Peyer's patch (tissue), 4 donors: Measurements from ENCODE around the gene RAD18. TPM values are rescaled to one million over a fixed set of nuclear protein-coding genes. Genes with fewer than 3 reads are reported as not detected.
A peak's percentile ranks its signal among the peaks of the same experiment; 100 is the strongest.

Source experiments
- DNase-seq, 3 donors: peaks; one replicate each; pipeline ENCODE4 v3.0.0-alpha.2; 2017 to 2019
- H3K27ac ChIP-seq, 4 donors: fragments of 200-600 bp; sonication (generic); one replicate each; pipeline ENCODE4 v1.5.1; 2016 to 2019
- H3K27me3 ChIP-seq, 2 donors: fragments of 200-600 bp; sonication (generic); one replicate each; pipeline ENCODE4 v1.5.1; 2019
- H3K36me3 ChIP-seq, 3 donors: fragments of 200-600 bp; sonication (generic); one replicate each; pipeline ENCODE4 v1.5.1; 2016 to 2019
- H3K4me1 ChIP-seq, 4 donors: fragments of 200-600 bp; sonication (generic); one replicate each; pipeline ENCODE4 v1.5.1; 2016 to 2019
- H3K4me3 ChIP-seq, 4 donors: fragments of 200-600 bp; sonication (generic); 1 replicate in 3 of 4; 2 replicates in 1 of 4; pipeline ENCODE4 v1.5.1; 2016 to 2019; ENCODE audit warnings: mild to moderate bottlenecking in 1 of 4
- H3K9me3 ChIP-seq, 4 donors: fragments of 200-600 bp; sonication (generic); one replicate each; pipeline ENCODE4 v1.5.1; 2016 to 2019; ENCODE audit warnings: mild to moderate bottlenecking in 1 of 4
- POLR2A ChIP-seq, 2 donors: fragments of 450-650 bp; IDR thresholded peaks; one replicate each; pipeline ENCODE4 v1.5.1; 2017; ENCODE audit warnings: antibody characterized with exemption in 2 of 2, mild to moderate bottlenecking in 2 of 2, moderate library complexity in 2 of 2
- total RNA-seq, 4 donors: library from RNA; depleted of rRNA; stranded (reverse); fragments of >200 nt; gene quantifications; one replicate each; pipeline ENCODE4 v1.1.0, GENCODE V29; 2016
- TF ChIP-seq, protein P1 (sequence below), 6 experiments: fragments of 450-650 bp in 4 of 6; fragments of 200-600 bp in 2 of 6; sonication (generic) in 1 of 6; IDR thresholded peaks; one replicate each; pipeline ENCODE4 v1.5.1; 2017 to 2019; ENCODE audit warnings: antibody characterized with exemption in 6 of 6, mild to moderate bottlenecking in 3 of 6, moderate library complexity in 1 of 6

The RAD18 gene
- total RNA-seq, 4 donors from 2014 or later = 6.5 to 26.4 (median 10.3) TPM

DNA sequence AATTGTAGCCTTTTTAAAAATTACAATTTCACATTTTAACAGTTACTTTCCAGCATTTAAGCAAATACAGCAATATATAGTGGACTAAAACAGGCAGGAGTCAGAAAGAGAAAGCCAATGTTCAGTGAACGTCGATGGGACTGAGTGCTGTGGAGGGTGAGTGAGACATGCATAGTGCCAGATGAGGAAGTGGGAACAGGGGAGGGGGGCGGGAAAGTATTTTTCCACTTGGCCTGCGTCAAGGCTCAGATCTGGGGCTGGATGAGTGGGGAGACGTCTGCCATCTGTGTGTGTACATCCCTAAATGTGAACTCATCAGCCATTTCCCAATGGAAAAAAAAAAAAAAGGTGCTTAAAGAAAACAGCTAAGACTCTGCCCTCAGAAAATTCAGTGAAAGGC lies 19.2 kb upstream of the RAD18 start:
- H3K27ac ChIP-seq = peak overlapping the region in 1 of 4 donors; percentile 48
- no peaks in the 10 kb centered on the region for H3K27me3 ChIP-seq

DNA sequence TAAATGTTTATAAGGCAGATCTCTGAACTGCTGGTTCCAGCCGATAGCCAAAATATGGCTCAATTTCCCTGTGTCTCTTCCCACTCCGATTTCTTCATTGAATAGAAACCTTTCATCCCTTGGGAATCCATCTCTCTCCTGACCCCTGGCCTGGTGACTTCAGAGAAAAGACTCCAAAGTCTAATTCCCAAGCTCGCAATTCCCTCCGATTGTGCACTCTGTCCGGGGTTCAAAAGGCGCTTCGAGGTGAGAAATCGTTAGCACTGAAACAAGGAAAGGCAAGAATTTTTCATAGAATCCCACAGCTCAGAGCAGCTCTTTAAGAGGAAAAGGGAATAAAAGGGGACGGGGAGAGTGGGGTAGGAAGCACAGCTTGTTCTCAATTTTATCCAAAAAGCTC lies 18.4 kb upstream of the RAD18 start:
- no peaks in the 10 kb centered on the region for H3K27me3 ChIP-seq
- peak in 1 of 3 donors; percentile 65 for DNase-seq
- H3K4me1 ChIP-seq = peaks cover 0 to 7% (median 0%) of the 10 kb centered on the region in 4 donors
- peak overlapping the region in 1 of 4 donors; percentile 48 for H3K27ac ChIP-seq
- TF ChIP-seq POLR2A (IDR thresholded peaks at IDR 0.05) = no peak
- TF ChIP-seq, protein P1, sequence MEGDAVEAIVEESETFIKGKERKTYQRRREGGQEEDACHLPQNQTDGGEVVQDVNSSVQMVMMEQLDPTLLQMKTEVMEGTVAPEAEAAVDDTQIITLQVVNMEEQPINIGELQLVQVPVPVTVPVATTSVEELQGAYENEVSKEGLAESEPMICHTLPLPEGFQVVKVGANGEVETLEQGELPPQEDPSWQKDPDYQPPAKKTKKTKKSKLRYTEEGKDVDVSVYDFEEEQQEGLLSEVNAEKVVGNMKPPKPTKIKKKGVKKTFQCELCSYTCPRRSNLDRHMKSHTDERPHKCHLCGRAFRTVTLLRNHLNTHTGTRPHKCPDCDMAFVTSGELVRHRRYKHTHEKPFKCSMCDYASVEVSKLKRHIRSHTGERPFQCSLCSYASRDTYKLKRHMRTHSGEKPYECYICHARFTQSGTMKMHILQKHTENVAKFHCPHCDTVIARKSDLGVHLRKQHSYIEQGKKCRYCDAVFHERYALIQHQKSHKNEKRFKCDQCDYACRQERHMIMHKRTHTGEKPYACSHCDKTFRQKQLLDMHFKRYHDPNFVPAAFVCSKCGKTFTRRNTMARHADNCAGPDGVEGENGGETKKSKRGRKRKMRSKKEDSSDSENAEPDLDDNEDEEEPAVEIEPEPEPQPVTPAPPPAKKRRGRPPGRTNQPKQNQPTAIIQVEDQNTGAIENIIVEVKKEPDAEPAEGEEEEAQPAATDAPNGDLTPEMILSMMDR (IDR thresholded peaks at IDR 0.05) = no peak
- peaks cover 0 to 4% (median 0%) of the 10 kb centered on the region in 4 donors for H3K9me3 ChIP-seq
- H3K4me3 ChIP-seq = no peak overlapping the region
- H3K36me3 ChIP-seq = no peaks in the 10 kb centered on the region

More for the DNA sequence above, 19.2 kb upstream of the RAD18 start:
- Histone ChIP-seq H3K4me1 (peaks cover 0 to 7% (median 0%) of the 10 kb centered on the region in 4 donors), H3K9me3 (peaks cover 0 to 4% (median 0%) of the 10 kb centered on the region in 4 donors), H3K4me3 (no peak overlapping the region), H3K36me3 (no peaks in the 10 kb centered on the region)
- no peak for TF ChIP-seq POLR2A (IDR thresholded peaks at IDR 0.05)
- TF ChIP-seq, protein P1 (IDR thresholded peaks at IDR 0.05) = no peak
- no peak for DNase-seq

DNA sequence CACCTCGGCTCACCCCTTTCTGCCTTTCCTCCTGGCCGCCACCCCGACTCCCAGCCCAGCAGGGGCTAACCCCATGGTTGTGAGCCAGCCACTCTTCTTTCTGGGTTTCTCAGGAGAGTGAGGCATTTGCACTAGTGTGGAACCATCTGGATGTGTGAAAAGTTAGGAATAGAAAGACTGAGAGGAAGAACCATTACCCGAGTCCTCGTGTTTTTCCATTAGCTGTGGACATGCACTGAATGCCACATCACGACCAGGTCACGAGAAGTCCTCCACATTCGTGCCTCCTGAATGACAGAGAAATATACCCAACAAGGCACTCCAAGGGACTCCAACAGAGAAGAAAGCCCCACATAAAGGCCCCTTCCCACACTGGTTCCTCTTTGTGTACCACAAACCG lies 18.0 kb upstream of the RAD18 start:
- H3K36me3 ChIP-seq = no peaks in the 10 kb centered on the region

DNA sequence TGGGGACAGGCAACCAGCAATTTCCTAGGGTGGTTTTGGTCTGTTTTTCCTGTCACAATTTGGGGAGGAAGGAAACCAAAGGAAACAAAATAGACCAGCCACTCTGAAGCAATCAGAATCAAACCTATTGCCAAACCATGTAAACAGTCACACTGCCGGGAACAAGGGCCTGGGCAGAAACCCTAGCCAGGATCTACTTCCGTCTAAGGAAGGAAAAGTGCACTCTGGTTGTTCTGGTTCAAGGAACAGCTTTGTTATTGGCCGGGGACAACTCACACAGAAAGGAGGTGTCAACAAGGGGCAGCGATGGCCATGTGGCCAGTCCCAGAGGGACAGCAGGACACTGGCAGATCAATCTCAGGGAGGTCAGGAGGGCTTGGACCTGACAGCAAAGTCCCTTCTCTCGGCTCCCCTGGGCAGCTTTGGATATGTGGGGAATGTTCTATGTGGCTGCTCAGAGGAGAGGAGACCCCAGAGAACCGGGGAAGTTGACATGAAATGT lies 17.5 kb upstream of the RAD18 start:
- TF ChIP-seq, protein P1 (IDR thresholded peaks at IDR 0.05) = no peak
- no peak for TF ChIP-seq POLR2A (IDR thresholded peaks at IDR 0.05)
- DNase-seq = no peak
- peaks cover 0 to 4% (median 0%) of the 10 kb centered on the region in 4 donors for H3K9me3 ChIP-seq
- no peaks in the 10 kb centered on the region for H3K36me3 ChIP-seq
- H3K27me3 ChIP-seq = no peaks in the 10 kb centered on the region
- no peak overlapping the region for H3K4me3 ChIP-seq
- no peak overlapping the region for H3K27ac ChIP-seq
- peaks cover 0 to 7% (median 0%) of the 10 kb centered on the region in 4 donors for H3K4me1 ChIP-seq

More for the DNA sequence above, 18.0 kb upstream of the RAD18 start:
- no peak for TF ChIP-seq POLR2A (IDR thresholded peaks at IDR 0.05)
- TF ChIP-seq, protein P1 (IDR thresholded peaks at IDR 0.05) = no peak
- Histone ChIP-seq H3K4me3 (no peak overlapping the region), H3K4me1 (peaks cover 0 to 7% (median 0%) of the 10 kb centered on the region in 4 donors), H3K9me3 (peaks cover 0 to 4% (median 0%) of the 10 kb centered on the region in 4 donors), H3K27ac (no peak overlapping the region), H3K27me3 (no peaks in the 10 kb centered on the region)
- DNase-seq = no peak

DNA sequence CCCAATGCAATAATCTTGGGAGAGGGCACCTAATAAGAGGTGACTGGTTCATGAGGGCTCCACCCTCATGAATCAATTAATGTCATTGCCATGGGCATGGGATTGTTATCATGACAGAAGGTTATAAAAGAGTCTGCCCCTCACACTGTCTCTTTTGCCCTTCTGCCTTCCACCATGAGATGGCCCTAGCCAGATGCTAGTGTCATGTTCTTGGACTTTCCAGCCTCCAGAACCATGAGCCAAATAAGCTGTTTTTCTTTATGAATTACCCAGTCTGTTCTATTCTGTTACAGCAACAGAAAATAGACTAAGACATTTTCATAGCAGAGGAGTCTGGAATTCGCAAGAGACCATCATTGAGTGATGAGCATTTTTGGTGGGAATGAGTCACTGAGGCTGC lies 16.0 kb upstream of the RAD18 start:
- H3K27me3 ChIP-seq = no peaks in the 10 kb centered on the region
- DNase-seq = no peak
- H3K36me3 ChIP-seq = no peaks in the 10 kb centered on the region
- H3K4me3 ChIP-seq = no peak overlapping the region
- TF ChIP-seq, protein P1 (IDR thresholded peaks at IDR 0.05) = no peak
- TF ChIP-seq POLR2A (IDR thresholded peaks at IDR 0.05) = no peak
- H3K4me1 ChIP-seq = peaks cover 0 to 7% (median 0%) of the 10 kb centered on the region in 4 donors
- H3K27ac ChIP-seq = no peak overlapping the region
- H3K9me3 ChIP-seq = peaks cover 0 to 4% (median 0%) of the 10 kb centered on the region in 4 donors
